Activated T-cell treated with anti-CD3 and anti-CD28 coated beads, Interleukin-2, amount 50 U/mL, for 72 hours (primary cell): ENCODE results near the gene AJM1. TPM values are rescaled to one million over a fixed set of nuclear protein-coding genes. Genes with fewer than 3 reads are reported as not detected.
"Not testable (repeated sequence)": the region's sequence is repeated elsewhere in the genome, so short reads cannot be mapped to it uniquely, and the experiment has no call there.

ENCODE experiments used
- ATAC-seq, 2 donors: fragments of 150-1000 bp; cut with Tn5 transposase; replicated peaks in 1 of 2; 2 replicates each; pipeline ENCODE4 v1.10.0; 2021; ENCODE audit warnings: moderate library complexity in 2 of 2, mild to moderate bottlenecking in 1 of 2
- DNase-seq, 2 donors: peaks; one replicate each; pipeline ENCODE4 v3.0.0; 2021 to 2022; ENCODE audit warnings: mixed read lengths in 1 of 2
- H3K27ac Mint-ChIP-seq: one replicate; pipeline ENCODE4 v1.8.0; 2022; ENCODE audit warnings: mild to moderate bottlenecking, moderate library complexity, mixed read lengths
- H3K27me3 Mint-ChIP-seq: one replicate; pipeline ENCODE4 v1.8.0; 2022; ENCODE audit warnings: low read depth, mixed read lengths
- H3K36me3 Mint-ChIP-seq, 2 donors: one replicate each; pipeline ENCODE4 v1.8.0; 2022; ENCODE audit warnings: mixed read lengths in 2 of 2, mild to moderate bottlenecking in 1 of 2; ENCODE audit not compliant: insufficient read depth in 2 of 2
- H3K4me1 Mint-ChIP-seq: one replicate; pipeline ENCODE4 v1.8.0; 2022; ENCODE audit warnings: low read depth, mixed read lengths
- H3K4me3 Mint-ChIP-seq, 2 donors: one replicate each; pipeline ENCODE4 v1.8.0; 2022; ENCODE audit warnings: mild to moderate bottlenecking in 2 of 2, mixed read lengths in 2 of 2, moderate library complexity in 2 of 2
- H3K9me3 Mint-ChIP-seq, 2 donors: one replicate each; pipeline ENCODE4 v1.8.0; 2022; ENCODE audit warnings: mixed read lengths in 2 of 2
- total RNA-seq, 2 donors: library from RNA; stranded (reverse); gene quantifications; one replicate each; pipeline ENCODE4 v1.2.3, GENCODE V29; 2022

Gene AJM1
- 1 to 10 TPM; 5.3 to 5.7 TPM for total RNA-seq

DNA sequence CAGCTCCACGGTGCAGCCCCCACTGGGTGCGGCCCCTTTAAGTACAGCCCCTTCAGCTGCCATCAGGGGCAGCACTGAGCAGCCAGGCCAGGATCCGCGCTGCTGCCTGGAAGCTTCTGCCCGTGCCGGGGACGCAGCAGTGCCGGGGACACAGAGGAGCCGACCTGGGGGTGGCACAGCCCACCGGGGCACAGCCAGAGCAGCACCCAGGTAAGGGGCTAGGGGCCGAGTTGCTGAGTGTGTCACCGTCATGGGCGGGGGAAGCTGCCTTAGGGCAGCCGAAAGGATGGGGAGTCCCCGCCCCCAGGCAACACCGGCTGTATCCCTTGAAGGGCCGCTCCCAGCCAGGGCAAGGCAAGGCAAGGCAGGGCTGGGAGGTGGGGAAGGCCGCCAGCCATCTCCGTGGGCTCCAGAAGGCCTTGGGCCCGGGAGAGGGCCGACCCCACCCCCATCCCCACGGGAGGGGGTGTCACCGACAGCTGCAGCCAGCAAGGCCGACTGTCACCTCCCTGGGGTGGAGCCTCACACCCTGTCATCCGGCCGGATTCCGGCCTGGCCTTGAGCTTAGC lies at the start of gene AJM1:
AJM1 (plus strand) TSS at position 99 of the 569 bp plus-strand sequence. CDS start 1,937 bp downstream, outside the sequence.
- Mint-ChIP-seq H3K4me1 (peaks cover 24% of the 10 kb centered on the region), H3K4me3 (peak within 1 kb of the TSS; percentile 87 to 93), H3K27ac (peak within 1 kb of the TSS; percentile 10)
- DNase-seq (peak; percentile 83 to 84), ATAC-seq (peak; percentile 74 to 82)
- not testable (repeated sequence) for H3K36me3 Mint-ChIP-seq, H3K27me3 Mint-ChIP-seq, H3K9me3 Mint-ChIP-seq

DNA sequence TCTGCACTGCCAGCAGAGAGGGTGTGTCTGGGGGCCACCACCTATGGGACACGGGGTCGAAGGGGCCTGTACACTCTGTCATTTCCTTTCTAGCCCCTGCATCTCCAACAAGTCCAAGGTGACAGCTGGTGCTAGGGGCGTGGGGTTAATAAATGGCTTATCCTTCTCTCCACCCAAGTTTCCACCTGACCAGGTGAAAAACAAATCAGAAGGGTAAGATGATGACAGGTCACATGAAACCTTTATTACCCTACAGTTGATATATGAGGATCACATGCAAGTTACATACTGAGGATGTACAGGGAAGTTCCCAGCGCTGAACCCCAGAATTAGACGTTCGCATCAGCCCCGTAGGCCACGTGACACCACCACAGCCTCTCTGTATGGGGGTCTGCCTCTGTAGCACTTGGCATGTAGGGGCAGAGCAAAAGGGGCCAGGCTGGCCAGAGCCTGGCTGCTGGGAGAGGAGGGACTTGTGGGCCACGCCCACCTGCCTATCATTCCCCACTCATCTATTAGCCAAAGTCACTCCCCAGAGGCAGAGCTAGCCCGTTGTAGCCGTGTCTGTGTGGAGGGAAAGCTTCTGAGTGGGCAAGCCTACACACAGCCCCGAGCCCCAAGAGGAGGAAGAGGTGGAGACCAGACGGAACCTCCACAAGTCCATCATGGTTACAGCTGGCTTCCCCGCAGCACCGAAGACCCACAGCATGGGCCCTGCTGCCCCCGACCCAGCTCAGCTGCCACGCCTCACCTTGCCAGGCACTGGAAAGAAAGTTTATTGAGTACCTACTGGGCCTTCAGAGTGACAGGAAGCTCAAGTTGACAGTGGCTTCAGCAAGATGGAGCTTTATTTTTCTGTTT lies 49.0 kb upstream of the AJM1 start:
- Mint-ChIP-seq H3K27ac (no peak overlapping the region), H3K36me3 (no peaks in the 10 kb centered on the region), H3K27me3 (no peaks in the 10 kb centered on the region), H3K4me3 (no peak overlapping the region), H3K9me3 (no peaks in the 10 kb centered on the region), H3K4me1 (peaks cover 30% of the 10 kb centered on the region)
- DNase-seq (no peak), ATAC-seq (no peak)

DNA sequence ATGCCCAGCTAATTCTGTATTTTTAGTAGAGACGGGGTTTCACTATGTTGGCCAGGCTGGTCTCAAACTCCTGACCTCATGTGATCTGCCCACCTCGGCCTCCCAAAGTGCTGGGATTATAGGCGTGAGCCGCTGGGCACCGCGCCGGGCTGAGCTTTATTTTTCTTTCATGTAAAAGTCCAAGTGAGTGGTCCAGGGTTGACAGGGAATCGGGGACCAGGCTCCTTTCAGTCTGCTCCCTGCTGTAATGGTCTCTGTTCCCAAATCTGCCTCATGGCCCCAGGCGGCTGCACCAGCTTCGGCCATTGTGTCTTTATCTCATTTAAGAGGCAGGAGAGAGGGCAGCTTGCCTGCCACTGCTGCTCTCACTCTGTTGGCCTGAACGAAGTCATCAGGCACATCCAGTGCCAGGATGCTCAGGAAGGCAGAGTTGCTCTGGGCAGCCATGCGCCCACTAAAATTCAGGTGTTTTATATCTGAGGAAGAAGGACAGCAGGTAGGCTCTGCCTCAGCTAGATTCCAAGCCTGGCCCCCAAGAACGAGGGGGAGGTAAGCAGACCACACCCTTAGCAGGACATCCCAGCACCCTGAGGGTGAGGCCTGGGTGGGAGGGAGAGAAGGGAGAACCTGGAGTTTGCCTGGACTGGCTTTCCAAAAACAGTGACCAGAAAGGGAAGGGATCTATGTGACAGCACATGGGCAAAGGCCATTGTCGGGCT lies 47.8 kb upstream of the AJM1 start:
- H3K36me3 Mint-ChIP-seq = no peaks in the 10 kb centered on the region
- DNase-seq = no peak
- H3K4me1 Mint-ChIP-seq = peaks cover 27% of the 10 kb centered on the region
- no peaks in the 10 kb centered on the region for H3K27me3 Mint-ChIP-seq
- ATAC-seq = no peak
- H3K27ac Mint-ChIP-seq = no peak overlapping the region
- no peak overlapping the region for H3K4me3 Mint-ChIP-seq
- H3K9me3 Mint-ChIP-seq = no peaks in the 10 kb centered on the region

GRCh38 chr9:136795000-136795348 lies 47.3 kb upstream of the AJM1 start:
- DNase-seq (no peak), ATAC-seq (no peak)
- no peaks in the 10 kb centered on the region for H3K36me3 Mint-ChIP-seq
- peaks cover 1% of the 10 kb centered on the region for H3K27me3 Mint-ChIP-seq
- no peak overlapping the region for H3K27ac Mint-ChIP-seq
- H3K4me3 Mint-ChIP-seq = no peak overlapping the region
- H3K9me3 Mint-ChIP-seq = no peaks in the 10 kb centered on the region
- peaks cover 27% of the 10 kb centered on the region for H3K4me1 Mint-ChIP-seq

- Mint-ChIP-seq H3K27me3 (peaks cover 11% of the 10 kb centered on the region), H3K4me1 (peaks cover 35% of the 10 kb centered on the region), H3K27ac (no peak within 1 kb of the TSS), H3K9me3 (no peaks in the 10 kb centered on the region), H3K4me3 (no peak within 1 kb of the TSS), H3K36me3 (no peaks in the 10 kb centered on the region)
- ATAC-seq (no peak), DNase-seq (no peak)
Observed at GRCh38 chr9:136796238-136796774, 46.0 kb upstream of the AJM1 start, which contains the start of gene CCDC183. Gene CCDC183 (plus strand): TSS chr9:136796338. CDS start chr9:136796398, 60 bp downstream.

GRCh38 chr9:136796775-136797347 lies 45.4 kb upstream of the AJM1 start:
- H3K4me3 Mint-ChIP-seq, DNase-seq, H3K9me3 Mint-ChIP-seq: not testable (repeated sequence)

DNA sequence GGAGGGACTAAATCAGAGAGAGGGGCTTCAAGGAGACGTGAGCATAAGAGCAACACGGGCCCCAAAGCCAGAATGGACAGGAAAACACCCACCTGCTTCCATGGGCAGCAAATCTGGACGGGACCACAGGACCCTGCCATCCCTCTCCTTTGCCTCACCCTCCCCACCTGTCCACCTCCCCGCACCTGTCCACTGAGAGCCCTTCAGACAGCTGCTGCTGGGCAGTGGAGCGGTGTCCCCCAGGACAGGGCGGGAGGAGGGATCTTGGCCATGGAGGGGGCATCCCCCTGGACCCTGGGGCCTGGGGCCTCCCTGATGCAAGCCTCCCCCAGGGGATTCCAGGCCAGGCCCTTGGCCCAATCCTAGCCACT lies 43.6 kb upstream of the AJM1 start:
- no peak for ATAC-seq
- Mint-ChIP-seq H3K9me3 (no peaks in the 10 kb centered on the region), H3K4me1 (peaks cover 25% of the 10 kb centered on the region), H3K4me3 (peak overlapping the region in 1 of 2 donors; percentile 86), H3K27ac (no peak overlapping the region), H3K36me3 (no peaks in the 10 kb centered on the region), H3K27me3 (peaks cover 18% of the 10 kb centered on the region)
- no peak for DNase-seq

More at GRCh38 chr9:136796775-136797347, 45.4 kb upstream of the AJM1 start:
- Mint-ChIP-seq H3K27me3 (peaks cover 13% of the 10 kb centered on the region), H3K4me1 (peaks cover 37% of the 10 kb centered on the region)
- H3K27ac Mint-ChIP-seq, ATAC-seq, H3K36me3 Mint-ChIP-seq: not testable (repeated sequence)

GRCh38 chr9:136799079-136799853 lies 43.0 kb upstream of the AJM1 start:
- Mint-ChIP-seq H3K4me1 (peaks cover 25% of the 10 kb centered on the region), H3K27me3 (peaks cover 18% of the 10 kb centered on the region), H3K36me3 (no peaks in the 10 kb centered on the region), H3K4me3 (peak overlapping the region; percentile 85 to 86), H3K27ac (no peak overlapping the region), H3K9me3 (no peaks in the 10 kb centered on the region)
- ATAC-seq = no peak
- no peak for DNase-seq

DNA sequence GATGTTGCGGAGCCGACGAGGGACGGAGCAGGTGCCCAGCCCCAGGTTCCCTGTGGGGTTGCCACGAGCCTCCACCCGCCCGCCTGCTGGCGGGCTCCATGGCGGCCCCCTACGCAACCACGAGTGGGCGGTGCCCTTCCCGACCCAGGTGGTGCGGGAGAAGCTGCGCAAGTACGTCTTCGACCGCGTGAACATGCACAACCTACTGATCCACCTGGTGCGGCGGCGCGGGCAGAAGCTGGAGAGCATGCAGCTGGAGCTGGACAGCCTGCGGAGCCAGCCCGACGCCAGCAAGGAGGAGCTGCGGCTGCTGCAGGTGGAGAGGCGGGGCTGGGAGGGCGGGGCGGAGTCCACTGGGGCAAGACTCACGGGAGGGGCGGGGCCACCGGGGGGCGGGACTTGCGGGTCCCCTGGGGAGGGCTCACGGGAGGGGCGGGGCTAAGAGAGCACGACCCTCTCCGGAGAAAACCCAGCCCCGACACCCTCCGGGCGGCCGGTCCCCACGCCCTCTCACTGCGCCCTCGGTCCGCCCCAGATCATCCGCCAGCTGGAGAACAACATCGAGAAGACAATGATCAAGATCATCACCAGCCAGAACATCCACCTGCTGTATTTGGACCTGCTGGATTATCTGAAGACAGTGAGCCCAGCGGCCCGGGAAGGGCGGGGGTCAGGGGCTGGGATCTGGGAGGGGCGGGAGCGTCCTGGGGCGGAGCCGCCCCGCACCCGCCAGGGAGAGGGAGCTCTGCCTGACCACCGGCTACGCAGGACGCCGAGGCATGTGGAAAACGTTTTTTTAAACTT lies 42.2 kb upstream of the AJM1 start:
- Mint-ChIP-seq H3K27me3 (peaks cover 18% of the 10 kb centered on the region), H3K4me1 (peaks cover 25% of the 10 kb centered on the region), H3K4me3 (peak overlapping the region; percentile 85 to 86), H3K36me3 (no peaks in the 10 kb centered on the region), H3K9me3 (no peaks in the 10 kb centered on the region), H3K27ac (no peak overlapping the region)
- ATAC-seq (peak; percentile 81 to 83), DNase-seq (peak; percentile 83)

DNA sequence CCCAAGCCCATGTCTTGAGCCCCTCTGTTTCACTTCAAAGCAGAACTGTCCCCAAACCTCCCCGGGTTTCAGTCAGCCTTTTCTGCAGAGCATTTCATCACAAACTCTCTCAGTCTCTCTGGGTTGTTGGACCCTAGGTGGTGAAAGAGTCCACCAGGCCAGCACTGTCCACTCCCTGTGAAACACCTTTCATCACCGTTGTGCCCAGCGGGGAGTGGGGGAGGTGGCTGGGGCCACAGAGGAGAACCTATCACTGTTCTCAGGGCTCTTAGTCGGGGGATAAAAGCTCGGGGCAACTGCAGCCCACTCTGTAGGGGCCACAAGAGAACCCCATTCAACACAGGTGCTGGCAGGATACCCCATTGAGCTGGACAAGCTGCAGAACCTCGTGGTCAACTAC lies 40.0 kb upstream of the AJM1 start:
- H3K4me3 Mint-ChIP-seq = no peak overlapping the region
- H3K9me3 Mint-ChIP-seq = no peaks in the 10 kb centered on the region
- peaks cover 18% of the 10 kb centered on the region for H3K27me3 Mint-ChIP-seq

DNA sequence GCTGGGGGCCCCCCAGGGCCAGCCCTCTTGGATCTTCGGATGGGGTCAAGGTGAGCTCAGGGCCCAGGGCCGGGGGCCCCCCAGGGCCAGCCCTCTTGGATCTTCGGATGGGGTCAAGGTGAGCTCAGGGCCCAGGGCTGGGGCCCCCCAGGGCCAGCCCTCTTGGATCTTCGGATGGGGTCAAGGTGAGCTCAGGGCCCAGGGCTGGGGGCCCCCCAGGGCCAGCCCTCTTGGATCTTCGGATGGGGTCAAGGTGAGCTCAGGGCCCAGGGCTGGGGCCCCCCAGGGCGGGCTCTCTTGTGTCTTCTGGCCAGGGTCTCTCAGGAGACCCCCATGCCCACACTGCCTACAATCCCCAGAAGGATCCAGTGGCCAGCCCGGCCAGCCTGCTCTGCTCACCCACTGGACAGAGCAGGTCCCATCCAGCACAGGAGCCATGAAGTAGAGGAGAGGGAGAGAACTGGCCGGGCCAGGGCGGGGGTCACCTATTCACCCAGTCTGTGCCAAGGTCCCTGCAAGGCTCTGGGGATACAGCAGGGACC lies 39.2 kb upstream of the AJM1 start:
- peaks cover 27% of the 10 kb centered on the region for H3K4me1 Mint-ChIP-seq
- H3K4me3 Mint-ChIP-seq, H3K9me3 Mint-ChIP-seq, H3K27ac Mint-ChIP-seq, H3K36me3 Mint-ChIP-seq, ATAC-seq, DNase-seq: not testable (repeated sequence)
- H3K27me3 Mint-ChIP-seq = peaks cover 18% of the 10 kb centered on the region

More for the DNA sequence above, 40.0 kb upstream of the AJM1 start:
- Mint-ChIP-seq H3K4me1 (peaks cover 27% of the 10 kb centered on the region), H3K36me3 (peaks cover 0 to 3% of the 10 kb centered on the region in 2 donors), H3K27ac (no peak overlapping the region)
- DNase-seq = no peak
- no peak for ATAC-seq
